NCI-H1436 (cell line): ENCODE results near the gene SMARCA4.

Experiments used
- DNase-seq: peaks from one replicate; lab custom pipeline; 2025; lab: John Stamatoyannopoulos, UW

The SMARCA4 gene

GRCh38 chr19:11012507-11012906 is 51.7 kb downstream of the SMARCA4 start:
- no peak for DNase-seq

DNA sequence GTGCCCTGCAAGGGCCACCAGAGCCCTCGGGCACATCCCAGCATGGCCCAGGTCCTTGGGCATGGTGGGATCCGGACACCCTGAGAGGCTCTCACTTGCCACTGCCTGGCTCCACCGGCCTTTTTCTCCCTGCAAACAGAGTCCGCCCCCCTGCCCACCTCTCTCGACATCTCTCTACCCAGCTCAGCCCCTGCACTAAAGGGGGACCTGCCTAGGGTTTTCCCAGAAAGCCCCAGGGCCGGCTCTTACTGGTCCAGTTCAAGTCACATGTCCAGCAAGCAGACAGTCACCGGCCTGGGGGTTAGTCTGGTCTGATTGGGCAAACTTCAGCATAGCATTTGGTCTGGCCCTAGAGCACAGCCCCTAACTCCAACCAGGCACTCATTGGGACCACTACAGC is 52.9 kb downstream of the SMARCA4 start:
- DNase-seq = no peak

GRCh38 chr19:11014403-11014911 is 53.6 kb downstream of the SMARCA4 start:
- no peak for DNase-seq

GRCh38 chr19:11016631-11017030 is 55.8 kb downstream of the SMARCA4 start:
- no peak for DNase-seq

DNA sequence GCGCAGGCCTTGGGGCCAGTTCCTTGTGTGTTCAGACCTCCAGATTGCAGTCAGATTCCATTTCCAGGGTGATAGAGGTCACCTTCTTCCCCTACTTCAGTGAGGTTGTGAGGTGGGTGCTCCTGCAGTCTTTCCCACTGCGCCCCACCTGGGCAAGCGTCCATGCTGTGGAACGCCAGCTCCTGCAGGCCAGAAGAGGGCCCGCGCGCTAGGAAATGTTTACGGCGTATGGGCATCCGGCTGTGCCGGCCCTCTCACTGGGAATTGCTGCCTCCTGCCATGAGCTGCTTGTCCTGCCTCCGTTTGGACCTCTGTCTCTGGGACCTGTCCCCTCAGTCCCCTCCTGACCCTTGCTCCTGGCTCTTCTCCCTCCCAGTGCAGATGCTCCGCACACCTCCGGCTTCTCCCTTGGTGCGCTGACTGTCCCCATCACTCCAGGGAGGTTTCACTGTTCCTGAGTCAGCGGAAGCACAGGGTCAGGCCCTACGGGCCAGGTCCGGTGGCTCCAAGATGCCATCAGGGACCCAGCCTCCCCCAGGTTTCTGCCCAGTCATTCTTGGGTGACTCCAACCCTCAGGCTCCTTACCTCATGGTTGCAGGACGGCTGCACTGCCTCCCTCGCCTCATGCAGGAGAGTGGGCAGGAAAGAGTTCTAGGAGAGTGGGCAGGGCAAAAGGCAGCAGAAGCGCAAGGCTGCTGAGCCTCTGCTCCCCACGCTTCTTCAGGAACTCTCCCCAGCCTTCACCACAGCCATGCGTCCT is 56.6 kb downstream of the SMARCA4 start:
- DNase-seq = no peak

- DNase-seq = no peak
Observed at GRCh38 chr19:11018179-11018578, 57.3 kb downstream of the SMARCA4 start.

- DNase-seq = no peak
Observed at GRCh38 chr19:11018763-11019162, 57.9 kb downstream of the SMARCA4 start.

DNA sequence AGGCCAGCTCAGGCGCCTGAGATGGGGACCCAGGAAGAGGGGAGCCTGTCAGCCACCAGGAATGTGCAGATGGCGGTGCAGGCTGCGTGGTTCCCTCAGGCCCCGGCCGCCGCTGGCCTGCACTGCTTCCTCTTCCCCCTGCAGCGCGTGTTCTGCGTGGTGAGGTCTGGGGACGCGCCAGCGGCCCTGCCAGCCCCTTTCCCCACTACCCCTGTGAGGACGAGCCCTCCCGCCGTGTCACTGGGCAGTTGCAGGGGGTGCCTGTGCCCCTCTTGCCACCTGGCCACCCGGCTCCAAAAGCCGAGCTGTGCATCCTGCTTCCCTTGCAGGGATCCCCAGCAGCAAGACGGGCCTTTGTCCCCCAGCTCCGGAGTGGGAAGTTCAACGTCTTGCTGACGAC is 58.4 kb downstream of the SMARCA4 start:
- DNase-seq = no peak

GRCh38 chr19:11019824-11020223 is 59.0 kb downstream of the SMARCA4 start:
- no peak for DNase-seq

- DNase-seq = no peak
Observed at GRCh38 chr19:11020423-11020822, 59.6 kb downstream of the SMARCA4 start.

GRCh38 chr19:11020982-11021759 is 60.3 kb downstream of the SMARCA4 start:
- DNase-seq = no peak

DNA sequence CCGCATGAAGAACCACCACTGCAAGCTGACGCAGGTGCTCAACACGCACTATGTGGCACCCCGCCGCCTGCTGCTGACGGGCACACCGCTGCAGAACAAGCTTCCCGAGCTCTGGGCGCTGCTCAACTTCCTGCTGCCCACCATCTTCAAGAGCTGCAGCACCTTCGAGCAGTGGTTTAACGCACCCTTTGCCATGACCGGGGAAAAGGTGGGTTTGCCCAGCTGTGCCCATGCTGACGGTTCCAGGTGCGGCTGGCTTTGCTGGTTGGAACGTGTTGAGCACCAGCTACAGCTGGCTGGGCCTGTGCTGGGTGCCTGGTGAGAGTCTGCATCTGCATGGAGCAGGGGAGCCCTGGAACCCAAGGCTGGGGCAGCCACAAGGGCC is 60.9 kb downstream of the SMARCA4 start:
- no peak for DNase-seq

DNA sequence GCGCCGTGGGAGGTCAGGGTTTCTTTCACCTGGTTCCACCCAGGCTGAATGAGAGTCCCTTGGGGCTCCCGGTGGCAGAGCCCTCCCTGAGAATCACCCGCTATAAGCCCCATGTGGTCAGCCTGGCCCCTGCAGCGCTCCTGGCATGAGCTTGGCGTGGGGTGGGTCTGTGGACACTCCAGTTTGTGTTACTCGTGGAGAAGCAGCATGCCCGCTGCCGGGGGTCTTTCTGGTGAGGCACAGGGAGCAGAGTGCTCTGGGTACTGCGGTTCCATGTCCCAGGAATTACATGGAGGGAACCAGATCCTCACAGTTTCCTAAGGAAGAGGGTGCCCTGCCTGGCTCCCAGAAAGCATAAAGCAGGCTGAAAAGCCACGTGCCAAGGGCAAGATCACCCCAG is 62.2 kb downstream of the SMARCA4 start:
- DNase-seq = no peak

DNA sequence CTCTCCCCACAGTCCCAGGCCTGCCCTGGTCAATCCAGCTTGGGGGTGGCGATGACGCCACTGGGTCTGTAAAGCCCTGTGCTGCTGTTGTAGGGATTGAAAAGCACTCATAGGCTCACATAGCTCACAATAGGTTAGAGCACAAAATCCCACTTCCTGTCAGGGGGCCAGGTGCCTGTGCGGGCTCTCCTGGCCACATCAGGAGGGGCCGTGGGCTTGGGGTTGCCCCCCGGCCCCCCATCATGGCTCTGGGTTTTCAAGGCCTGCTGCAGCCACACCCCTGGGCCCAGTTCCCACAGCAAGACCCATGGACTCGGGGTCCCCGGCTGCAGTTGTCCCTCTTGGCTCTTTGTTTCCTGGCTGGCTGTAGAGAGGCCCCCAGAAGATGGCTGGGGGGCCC is 62.9 kb downstream of the SMARCA4 start:
- no peak for DNase-seq

- DNase-seq = no peak
Observed at GRCh38 chr19:11024259-11024658, 63.4 kb downstream of the SMARCA4 start.

GRCh38 chr19:11025006-11025405 is 64.2 kb downstream of the SMARCA4 start:
- no peak for DNase-seq

DNA sequence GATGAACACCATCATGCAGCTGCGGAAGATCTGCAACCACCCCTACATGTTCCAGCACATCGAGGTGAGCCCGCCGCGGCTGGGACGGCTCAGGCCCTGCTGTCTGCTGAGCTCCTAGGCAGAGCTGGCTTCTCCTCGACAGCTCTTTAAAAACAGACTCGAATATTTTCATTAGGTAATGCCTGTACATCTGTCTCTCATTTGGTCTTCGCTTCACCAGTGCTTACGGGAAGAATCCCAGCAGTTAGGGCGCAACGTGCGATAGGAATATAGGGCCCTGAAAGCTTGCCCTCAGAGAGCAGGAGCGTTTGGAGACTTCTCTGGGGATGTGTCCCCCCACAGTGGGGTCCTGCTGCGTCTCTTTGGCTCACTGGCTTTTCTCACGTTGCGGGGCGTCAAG is 64.6 kb downstream of the SMARCA4 start:
- no peak for DNase-seq

DNA sequence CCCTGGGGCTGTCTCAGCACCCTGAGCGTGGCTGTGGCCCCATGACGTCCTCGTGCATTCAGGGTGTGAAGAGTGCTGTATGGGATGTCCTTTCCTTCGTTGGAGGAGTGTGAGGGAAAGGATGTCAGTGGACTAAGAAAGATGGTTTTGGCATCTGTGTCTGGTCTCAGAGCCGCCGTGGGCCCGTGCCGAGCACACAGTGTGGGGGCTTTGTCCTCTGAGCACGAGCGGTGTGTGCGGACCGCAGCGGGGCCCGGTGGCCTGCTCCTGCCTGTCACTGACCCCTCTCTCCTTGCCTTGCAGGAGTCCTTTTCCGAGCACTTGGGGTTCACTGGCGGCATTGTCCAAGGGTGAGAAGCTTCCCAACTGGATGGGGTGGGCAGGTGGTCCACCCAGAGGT is 65.2 kb downstream of the SMARCA4 start:
- no peak for DNase-seq

DNA sequence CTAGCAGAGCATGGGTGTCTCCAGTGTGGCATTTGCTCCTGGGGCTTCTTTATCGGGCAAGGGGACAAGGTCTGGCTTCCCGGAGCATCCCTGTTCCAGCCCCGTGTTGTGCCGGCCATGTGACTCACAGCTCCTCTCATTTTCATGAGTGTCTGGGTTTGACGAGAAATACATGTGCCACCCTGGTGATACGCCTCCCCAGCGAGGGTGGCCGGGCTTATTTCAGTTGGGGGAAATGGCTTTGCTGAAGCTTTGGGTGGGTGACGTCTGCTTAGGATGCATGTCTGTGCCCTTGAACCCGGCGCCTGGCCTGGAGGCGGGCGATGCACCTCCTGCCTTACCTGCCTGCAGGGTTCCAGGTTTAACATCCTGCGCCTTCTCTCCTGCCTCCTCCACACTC is 66.6 kb downstream of the SMARCA4 start:
- DNase-seq = no peak

GRCh38 chr19:11028146-11028545 is 67.3 kb downstream of the SMARCA4 start:
- DNase-seq = no peak

DNA sequence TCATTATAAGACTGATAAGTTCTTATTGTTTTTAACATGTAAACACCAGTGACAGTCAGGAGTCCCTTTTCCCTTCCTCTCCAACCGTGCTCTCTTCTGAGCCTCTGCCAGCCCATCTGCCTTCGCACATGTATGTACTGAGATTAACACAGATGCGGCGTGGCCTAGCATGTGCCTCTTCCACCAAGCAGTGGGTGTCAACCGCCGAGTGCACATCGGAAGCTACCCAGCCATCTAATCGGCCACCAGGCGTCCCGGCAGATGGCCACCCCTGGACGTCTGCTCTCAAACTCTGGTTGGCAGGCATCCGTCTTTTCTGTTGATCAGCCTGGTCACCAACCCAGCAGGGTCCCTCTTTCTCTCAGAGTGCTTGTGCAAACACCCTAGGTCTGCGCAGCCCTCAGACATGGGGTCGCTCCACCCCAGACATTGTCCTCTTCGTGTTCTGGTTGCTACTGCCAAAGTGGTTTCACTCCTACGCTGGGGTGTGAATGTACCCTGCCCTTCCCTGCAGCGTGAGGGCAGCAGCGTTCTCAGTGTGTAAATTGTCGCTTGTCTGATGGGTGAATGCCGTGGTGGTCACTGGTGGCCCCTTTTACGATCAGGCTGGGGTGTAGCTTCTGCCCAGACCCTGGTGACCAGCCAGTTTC is 70.7 kb downstream of the SMARCA4 start:
- DNase-seq = no peak

DNA sequence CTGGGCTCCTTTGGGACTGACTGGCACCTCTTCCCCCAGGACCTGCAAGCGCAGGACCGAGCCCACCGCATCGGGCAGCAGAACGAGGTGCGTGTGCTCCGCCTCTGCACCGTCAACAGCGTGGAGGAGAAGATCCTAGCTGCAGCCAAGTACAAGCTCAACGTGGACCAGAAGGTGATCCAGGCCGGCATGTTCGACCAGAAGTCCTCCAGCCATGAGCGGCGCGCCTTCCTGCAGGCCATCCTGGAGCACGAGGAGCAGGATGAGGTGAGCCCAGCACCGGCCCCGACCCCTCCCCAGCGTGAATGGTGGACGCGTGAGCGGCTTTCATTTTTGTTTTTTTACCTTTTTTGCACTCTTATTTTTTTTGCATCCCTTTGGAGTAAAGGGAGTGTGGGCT is 72.4 kb downstream of the SMARCA4 start:
- DNase-seq = no peak

DNA sequence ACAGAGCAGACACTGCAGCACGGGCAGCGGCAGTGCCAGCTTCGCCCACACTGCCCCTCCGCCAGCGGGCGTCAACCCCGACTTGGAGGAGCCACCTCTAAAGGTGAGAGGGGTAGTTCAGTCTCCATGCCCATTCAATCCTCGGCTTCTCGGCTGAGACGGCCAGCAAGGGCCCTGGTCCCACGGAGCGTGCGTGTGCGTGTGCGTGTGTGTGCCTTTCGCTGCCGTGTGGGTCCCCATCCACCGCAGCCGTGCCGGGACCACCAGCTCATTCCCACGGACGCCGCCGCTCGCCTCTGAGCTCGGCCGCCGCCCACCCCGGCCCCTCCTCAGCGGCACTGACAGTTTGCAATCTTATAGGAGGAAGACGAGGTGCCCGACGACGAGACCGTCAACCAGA is 72.9 kb downstream of the SMARCA4 start:
- DNase-seq = no peak
